ENCODE data around the gene SPACA5B.
A peak's percentile ranks its signal among the peaks of the same experiment; 100 is the strongest.
"Not testable (repeated sequence)": the region's sequence is repeated elsewhere in the genome, so short reads cannot be mapped to it uniquely, and the experiment has no call there.

The SPACA5B gene

GRCh38 chrX:48130326-48130725, at the start of gene SPACA5B:
Gene SPACA5B, plus strand, starts transcription at chrX:48130626. Its CDS starts 62 bp downstream, at chrX:48130688.
- DNase-seq (ENCODE audit: low read depth, low spot score); H3K4me1 ChIP-seq (ENCODE audit: insufficient read depth, insufficient read length); H3K27me3 ChIP-seq (ENCODE audit: insufficient read depth, insufficient read length); H3K9me3 ChIP-seq (ENCODE audit: insufficient read depth, low read length); H3K9ac ChIP-seq (ENCODE audit: insufficient read length, low read depth); H3K36me3 ChIP-seq (ENCODE audit: insufficient read depth, insufficient read length, low read length); H3K4me3 ChIP-seq (ENCODE audit: insufficient read length, low read depth): not testable (repeated sequence)

- no peak for TF ChIP-seq SUZ12 (IDR thresholded peaks at IDR 0.05; ENCODE audit: extremely low read depth, insufficient read depth, insufficient read length)
- no peak for TF ChIP-seq ZNF274 (IDR thresholded peaks at IDR 0.05; ENCODE audit: low read depth, low read length)
- TF ChIP-seq YY1 (IDR thresholded peaks at IDR 0.05; ENCODE audit: insufficient read depth, insufficient read length): no peak
- H3K27me3 ChIP-seq (ENCODE audit: insufficient read depth, insufficient read length): no peaks in the 10 kb centered on the region
- peak; percentile 35 for DNase-seq (ENCODE audit: low read depth, low spot score)
- no peak overlapping the region for H3K4me3 ChIP-seq (ENCODE audit: insufficient read length, low read depth)
- H3K9me3 ChIP-seq (ENCODE audit: insufficient read depth, low read length): no peaks in the 10 kb centered on the region
- no peaks in the 10 kb centered on the region for H3K36me3 ChIP-seq (ENCODE audit: insufficient read depth, insufficient read length, low read length)
- H3K4me1 ChIP-seq (ENCODE audit: insufficient read depth, insufficient read length): no peaks in the 10 kb centered on the region
- no peak overlapping the region for H3K9ac ChIP-seq (ENCODE audit: insufficient read length, low read depth)
Measured at GRCh38 chrX:48083212-48083611, 47.2 kb upstream of the SPACA5B start.

GRCh38 chrX:48083706-48084105, 46.7 kb upstream of the SPACA5B start:
- Histone ChIP-seq H3K9ac (ENCODE audit: insufficient read length, low read depth) (no peak overlapping the region), H3K4me3 (ENCODE audit: insufficient read length, low read depth) (no peak overlapping the region), H3K9me3 (ENCODE audit: insufficient read depth, low read length) (no peaks in the 10 kb centered on the region), H3K36me3 (ENCODE audit: insufficient read depth, insufficient read length, low read length) (no peaks in the 10 kb centered on the region), H3K4me1 (ENCODE audit: insufficient read depth, insufficient read length) (no peaks in the 10 kb centered on the region), H3K27me3 (ENCODE audit: insufficient read depth, insufficient read length) (no peaks in the 10 kb centered on the region)
- DNase-seq (ENCODE audit: low read depth, low spot score): no peak
- no peak for TF ChIP-seq YY1 (IDR thresholded peaks at IDR 0.05; ENCODE audit: insufficient read depth, insufficient read length)
- TF ChIP-seq ZNF274 (IDR thresholded peaks at IDR 0.05; ENCODE audit: low read depth, low read length): no peak
- TF ChIP-seq SUZ12 (IDR thresholded peaks at IDR 0.05; ENCODE audit: extremely low read depth, insufficient read depth, insufficient read length): no peak

- Histone ChIP-seq H3K9me3 (ENCODE audit: insufficient read depth, low read length) (no peaks in the 10 kb centered on the region), H3K4me1 (ENCODE audit: insufficient read depth, insufficient read length) (no peaks in the 10 kb centered on the region), H3K9ac (ENCODE audit: insufficient read length, low read depth) (no peak overlapping the region), H3K4me3 (ENCODE audit: insufficient read length, low read depth) (no peak overlapping the region), H3K27me3 (ENCODE audit: insufficient read depth, insufficient read length) (no peaks in the 10 kb centered on the region), H3K36me3 (ENCODE audit: insufficient read depth, insufficient read length, low read length) (no peaks in the 10 kb centered on the region)
- no peak for TF ChIP-seq ZNF274 (IDR thresholded peaks at IDR 0.05; ENCODE audit: low read depth, low read length)
- TF ChIP-seq SUZ12 (IDR thresholded peaks at IDR 0.05; ENCODE audit: extremely low read depth, insufficient read depth, insufficient read length): no peak
- TF ChIP-seq YY1 (IDR thresholded peaks at IDR 0.05; ENCODE audit: insufficient read depth, insufficient read length): no peak
- no peak for DNase-seq (ENCODE audit: low read depth, low spot score)
Measured at GRCh38 chrX:48086082-48086481, 44.3 kb upstream of the SPACA5B start.

- TF ChIP-seq SUZ12 (IDR thresholded peaks at IDR 0.05; ENCODE audit: extremely low read depth, insufficient read depth, insufficient read length) (no peak), ZNF274 (IDR thresholded peaks at IDR 0.05; ENCODE audit: low read depth, low read length) (no peak), YY1 (IDR thresholded peaks at IDR 0.05; ENCODE audit: insufficient read depth, insufficient read length) (no peak)
- no peak for DNase-seq (ENCODE audit: low read depth, low spot score)
- Histone ChIP-seq H3K4me1 (ENCODE audit: insufficient read depth, insufficient read length) (no peaks in the 10 kb centered on the region), H3K9ac (ENCODE audit: insufficient read length, low read depth) (no peak overlapping the region), H3K36me3 (ENCODE audit: insufficient read depth, insufficient read length, low read length) (no peaks in the 10 kb centered on the region), H3K9me3 (ENCODE audit: insufficient read depth, low read length) (no peaks in the 10 kb centered on the region), H3K4me3 (ENCODE audit: insufficient read length, low read depth) (no peak overlapping the region), H3K27me3 (ENCODE audit: insufficient read depth, insufficient read length) (no peaks in the 10 kb centered on the region)
Measured at GRCh38 chrX:48090123-48090522, 40.3 kb upstream of the SPACA5B start.

GRCh38 chrX:48092558-48092957, 37.9 kb upstream of the SPACA5B start:
- DNase-seq (ENCODE audit: low read depth, low spot score); H3K9me3 ChIP-seq (ENCODE audit: insufficient read depth, low read length); H3K9ac ChIP-seq (ENCODE audit: insufficient read length, low read depth); H3K36me3 ChIP-seq (ENCODE audit: insufficient read depth, insufficient read length, low read length); H3K4me1 ChIP-seq (ENCODE audit: insufficient read depth, insufficient read length); H3K4me3 ChIP-seq (ENCODE audit: insufficient read length, low read depth); H3K27me3 ChIP-seq (ENCODE audit: insufficient read depth, insufficient read length): not testable (repeated sequence)

- Histone ChIP-seq H3K4me1 (ENCODE audit: insufficient read depth, insufficient read length) (no peaks in the 10 kb centered on the region), H3K9ac (ENCODE audit: insufficient read length, low read depth) (no peak overlapping the region), H3K27me3 (ENCODE audit: insufficient read depth, insufficient read length) (no peaks in the 10 kb centered on the region), H3K9me3 (ENCODE audit: insufficient read depth, low read length) (no peaks in the 10 kb centered on the region), H3K36me3 (ENCODE audit: insufficient read depth, insufficient read length, low read length) (no peaks in the 10 kb centered on the region), H3K4me3 (ENCODE audit: insufficient read length, low read depth) (no peak overlapping the region)
- DNase-seq (ENCODE audit: low read depth, low spot score): no peak
- TF ChIP-seq SUZ12 (IDR thresholded peaks at IDR 0.05; ENCODE audit: extremely low read depth, insufficient read depth, insufficient read length) (no peak), ZNF274 (IDR thresholded peaks at IDR 0.05; ENCODE audit: low read depth, low read length) (no peak), YY1 (IDR thresholded peaks at IDR 0.05; ENCODE audit: insufficient read depth, insufficient read length) (no peak)
Measured at GRCh38 chrX:48101443-48101842, 29.0 kb upstream of the SPACA5B start.

- H3K4me3 ChIP-seq (ENCODE audit: insufficient read length, low read depth): no peak overlapping the region
- H3K9ac ChIP-seq (ENCODE audit: insufficient read length, low read depth): no peak overlapping the region
- no peaks in the 10 kb centered on the region for H3K9me3 ChIP-seq (ENCODE audit: insufficient read depth, low read length)
- H3K4me1 ChIP-seq (ENCODE audit: insufficient read depth, insufficient read length): no peaks in the 10 kb centered on the region
- H3K27me3 ChIP-seq (ENCODE audit: insufficient read depth, insufficient read length): no peaks in the 10 kb centered on the region
- DNase-seq (ENCODE audit: low read depth, low spot score): no peak
- TF ChIP-seq ZNF274 (IDR thresholded peaks at IDR 0.05; ENCODE audit: low read depth, low read length) (no peak), YY1 (IDR thresholded peaks at IDR 0.05; ENCODE audit: insufficient read depth, insufficient read length) (no peak), SUZ12 (IDR thresholded peaks at IDR 0.05; ENCODE audit: extremely low read depth, insufficient read depth, insufficient read length) (no peak)
- H3K36me3 ChIP-seq (ENCODE audit: insufficient read depth, insufficient read length, low read length): no peaks in the 10 kb centered on the region
Measured at GRCh38 chrX:48102874-48103374, 27.5 kb upstream of the SPACA5B start.
